Transverse colon (tissue), 4 donors: ENCODE measurements around the gene RDX.

Source experiments
- EP300 ChIP-seq: sonication (generic); formaldehyde crosslinking; IDR thresholded peaks from one replicate; pipeline ENCODE4 v1.6.1; 2017; ENCODE audit warnings: antibody characterized with exemption, low read depth
- POLR2A ChIP-seq: fragments of 450-650 bp; IDR thresholded peaks from one replicate; pipeline ENCODE4 v1.6.1; 2016; ENCODE audit warnings: antibody characterized with exemption, mild to moderate bottlenecking, moderate library complexity
- POLR2AphosphoS5 ChIP-seq, 3 donors: sonication (generic); formaldehyde crosslinking; IDR thresholded peaks; one replicate each; pipeline ENCODE4 v1.6.1; 2016; ENCODE audit warnings: antibody characterized with exemption in 3 of 3
- TF ChIP-seq, protein P1 (sequence below), 5 experiments: fragments of 200-600 bp in 3 of 5; fragments of 450-650 bp in 2 of 5; sonication (generic) in 3 of 5; IDR thresholded peaks; 1 replicate in 2 of 5; 2 replicates in 3 of 5; pipeline ENCODE4 v1.5.1; 2016 to 2017; ENCODE audit warnings: antibody characterized with exemption in 5 of 5, inconsistent platforms in 3 of 5, mild to moderate bottlenecking in 2 of 5, moderate library complexity in 1 of 5

DNA sequence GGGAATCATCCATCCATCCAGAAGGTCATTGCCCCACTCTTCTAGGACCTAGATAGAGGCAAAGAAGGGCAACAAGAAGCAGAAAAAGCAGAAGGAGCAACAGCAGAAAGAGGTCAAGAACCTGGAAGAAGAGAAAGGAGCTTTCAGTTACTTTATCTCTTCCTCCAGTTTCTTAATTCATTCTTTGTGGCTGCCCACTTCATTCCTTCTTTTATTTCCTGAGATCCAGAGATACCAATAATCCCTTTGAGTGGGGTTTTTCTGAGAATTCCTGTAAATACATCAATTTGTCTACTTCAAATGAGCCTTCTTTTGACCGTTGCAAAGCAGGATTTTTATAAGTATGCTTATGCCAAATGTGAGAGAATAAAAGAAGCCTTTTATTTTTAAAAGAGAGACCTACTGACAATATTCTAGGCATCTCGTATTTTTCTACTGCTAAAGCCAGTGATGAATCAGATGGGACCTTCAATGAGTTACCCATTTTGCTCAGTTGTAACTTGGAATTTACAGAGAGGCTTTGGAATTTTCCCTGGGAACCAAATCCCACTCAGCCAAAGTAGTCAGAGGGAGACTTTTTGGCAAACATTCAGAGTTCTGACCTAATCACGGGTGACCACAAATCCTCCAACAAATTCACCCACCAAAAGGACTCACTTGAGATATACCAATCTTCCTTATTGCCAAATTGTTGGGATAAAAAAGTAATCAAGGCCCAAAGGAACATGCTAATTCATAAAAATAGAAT is 148.3 kb downstream of the RDX start:
- TF ChIP-seq POLR2A: no peak
- TF ChIP-seq, protein P1, sequence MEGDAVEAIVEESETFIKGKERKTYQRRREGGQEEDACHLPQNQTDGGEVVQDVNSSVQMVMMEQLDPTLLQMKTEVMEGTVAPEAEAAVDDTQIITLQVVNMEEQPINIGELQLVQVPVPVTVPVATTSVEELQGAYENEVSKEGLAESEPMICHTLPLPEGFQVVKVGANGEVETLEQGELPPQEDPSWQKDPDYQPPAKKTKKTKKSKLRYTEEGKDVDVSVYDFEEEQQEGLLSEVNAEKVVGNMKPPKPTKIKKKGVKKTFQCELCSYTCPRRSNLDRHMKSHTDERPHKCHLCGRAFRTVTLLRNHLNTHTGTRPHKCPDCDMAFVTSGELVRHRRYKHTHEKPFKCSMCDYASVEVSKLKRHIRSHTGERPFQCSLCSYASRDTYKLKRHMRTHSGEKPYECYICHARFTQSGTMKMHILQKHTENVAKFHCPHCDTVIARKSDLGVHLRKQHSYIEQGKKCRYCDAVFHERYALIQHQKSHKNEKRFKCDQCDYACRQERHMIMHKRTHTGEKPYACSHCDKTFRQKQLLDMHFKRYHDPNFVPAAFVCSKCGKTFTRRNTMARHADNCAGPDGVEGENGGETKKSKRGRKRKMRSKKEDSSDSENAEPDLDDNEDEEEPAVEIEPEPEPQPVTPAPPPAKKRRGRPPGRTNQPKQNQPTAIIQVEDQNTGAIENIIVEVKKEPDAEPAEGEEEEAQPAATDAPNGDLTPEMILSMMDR (IDR thresholded peaks at IDR 0.05): no peak
- no peak for TF ChIP-seq EP300
- no peak for TF ChIP-seq POLR2AphosphoS5 (IDR thresholded peaks at IDR 0.05)
